Parietal lobe (tissue), 1 donor: ENCODE measurements around the gene TOP3B. TPM values are rescaled to one million over a fixed set of nuclear protein-coding genes. Genes with fewer than 3 reads are reported as not detected.

Source experiments
- total RNA-seq: library from RNA; depleted of rRNA; stranded (reverse); fragments of >200 nt; gene quantifications from one replicate; pipeline ENCODE4 v1.2.3, GENCODE V29; 2014

The TOP3B gene, protein sequence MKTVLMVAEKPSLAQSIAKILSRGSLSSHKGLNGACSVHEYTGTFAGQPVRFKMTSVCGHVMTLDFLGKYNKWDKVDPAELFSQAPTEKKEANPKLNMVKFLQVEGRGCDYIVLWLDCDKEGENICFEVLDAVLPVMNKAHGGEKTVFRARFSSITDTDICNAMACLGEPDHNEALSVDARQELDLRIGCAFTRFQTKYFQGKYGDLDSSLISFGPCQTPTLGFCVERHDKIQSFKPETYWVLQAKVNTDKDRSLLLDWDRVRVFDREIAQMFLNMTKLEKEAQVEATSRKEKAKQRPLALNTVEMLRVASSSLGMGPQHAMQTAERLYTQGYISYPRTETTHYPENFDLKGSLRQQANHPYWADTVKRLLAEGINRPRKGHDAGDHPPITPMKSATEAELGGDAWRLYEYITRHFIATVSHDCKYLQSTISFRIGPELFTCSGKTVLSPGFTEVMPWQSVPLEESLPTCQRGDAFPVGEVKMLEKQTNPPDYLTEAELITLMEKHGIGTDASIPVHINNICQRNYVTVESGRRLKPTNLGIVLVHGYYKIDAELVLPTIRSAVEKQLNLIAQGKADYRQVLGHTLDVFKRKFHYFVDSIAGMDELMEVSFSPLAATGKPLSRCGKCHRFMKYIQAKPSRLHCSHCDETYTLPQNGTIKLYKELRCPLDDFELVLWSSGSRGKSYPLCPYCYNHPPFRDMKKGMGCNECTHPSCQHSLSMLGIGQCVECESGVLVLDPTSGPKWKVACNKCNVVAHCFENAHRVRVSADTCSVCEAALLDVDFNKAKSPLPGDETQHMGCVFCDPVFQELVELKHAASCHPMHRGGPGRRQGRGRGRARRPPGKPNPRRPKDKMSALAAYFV
- total RNA-seq, result 49.1 TPM

GRCh38 chr22:21982338-21982965 is at the start of gene TOP3B:
TOP3B (minus strand) TSS chr22:21982787; CDS start chr22:21975709, 7,078 bp downstream.

DNA sequence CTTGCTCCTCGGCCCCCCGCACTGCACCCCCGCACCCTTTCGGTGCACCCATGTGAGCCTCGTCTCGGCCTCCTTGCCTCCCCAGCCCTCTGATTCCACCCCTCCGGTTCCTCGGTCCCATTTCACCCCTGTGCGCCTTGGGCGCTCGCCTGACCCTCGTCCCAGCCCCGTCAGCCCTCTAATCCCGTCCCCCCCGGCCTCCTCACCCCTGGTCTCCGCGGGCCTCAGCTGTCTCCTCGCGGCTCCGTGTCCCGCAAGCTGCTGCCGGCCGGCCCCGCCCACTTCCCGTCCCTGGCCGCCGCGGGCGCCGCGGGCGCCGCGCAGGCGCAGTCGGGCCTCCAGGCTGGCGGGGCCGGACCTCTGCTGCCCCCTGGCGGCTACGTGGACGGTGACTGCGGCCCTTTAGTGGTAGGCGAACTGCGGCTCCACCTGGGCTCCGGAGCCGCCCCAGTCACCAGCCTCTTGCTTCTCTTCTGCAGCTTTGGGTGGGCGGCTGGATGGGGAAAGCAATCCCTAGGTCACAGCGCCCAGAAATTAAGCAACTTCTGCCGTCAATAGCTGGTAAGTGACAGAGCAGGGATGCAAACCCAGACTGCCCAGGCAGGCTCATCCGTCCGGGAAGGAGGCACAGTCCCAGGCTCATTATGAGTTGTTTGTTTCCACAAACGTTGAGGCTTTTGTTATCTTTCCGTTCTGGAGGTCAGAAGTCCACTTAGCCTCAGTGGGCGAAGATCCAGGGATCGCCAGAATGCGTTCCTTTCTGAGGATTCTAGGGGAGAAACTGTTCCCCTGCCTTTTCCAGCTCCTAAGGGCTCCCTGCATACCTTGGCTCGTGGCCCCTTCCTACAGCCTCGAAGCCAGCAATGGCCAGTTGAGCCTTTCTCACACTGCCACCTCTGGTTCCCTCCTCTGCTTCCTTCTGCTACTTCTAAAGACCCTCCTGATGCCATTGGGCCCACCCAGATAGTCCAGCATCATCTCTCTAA is 29.7 kb downstream of the TOP3B start, which contains the start of gene PPM1F:
Gene PPM1F, minus strand, starts transcription at position 263 of the 986 bp plus-strand sequence. CDS start 6,800 bp downstream, outside the sequence.

Other genes with a start within 250 kb of the TOP3B start
- 89.5 TPM for gene YPEL1, start 247.0 kb downstream of the TOP3B start, total RNA-seq
- 77.9 TPM for gene MAPK1, start 115.1 kb downstream of the TOP3B start, total RNA-seq
- gene PPM1F, start 29.9 kb downstream of the TOP3B start, total RNA-seq, result 30.7 TPM